Measurements from ENCODE around the gene COBL.

DNA sequence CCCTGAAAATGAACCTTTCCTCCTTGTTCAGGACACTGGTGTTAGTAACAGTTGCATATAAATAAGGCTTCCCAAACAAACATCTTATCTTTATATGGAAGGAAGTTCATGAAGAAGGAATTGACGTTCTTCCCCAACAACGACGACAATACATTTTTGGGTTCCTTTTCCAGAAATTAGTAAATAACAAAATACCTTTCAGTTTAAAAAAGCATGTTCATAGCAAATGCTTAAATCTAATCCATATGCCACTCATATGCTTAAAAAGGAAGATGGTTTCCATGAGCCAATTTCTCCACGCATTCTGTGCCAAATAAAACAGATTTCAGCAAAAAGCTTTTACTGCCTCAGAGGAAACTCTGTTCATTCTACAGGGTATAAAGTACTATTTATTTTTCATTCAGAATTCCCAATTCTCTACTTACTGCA, 182.6 kb downstream of the COBL start:
- TF ChIP-seq POLR2A (IDR thresholded peaks at IDR 0.05; ENCODE audit: low read depth, low read length): no peak
- TF ChIP-seq, protein P1, sequence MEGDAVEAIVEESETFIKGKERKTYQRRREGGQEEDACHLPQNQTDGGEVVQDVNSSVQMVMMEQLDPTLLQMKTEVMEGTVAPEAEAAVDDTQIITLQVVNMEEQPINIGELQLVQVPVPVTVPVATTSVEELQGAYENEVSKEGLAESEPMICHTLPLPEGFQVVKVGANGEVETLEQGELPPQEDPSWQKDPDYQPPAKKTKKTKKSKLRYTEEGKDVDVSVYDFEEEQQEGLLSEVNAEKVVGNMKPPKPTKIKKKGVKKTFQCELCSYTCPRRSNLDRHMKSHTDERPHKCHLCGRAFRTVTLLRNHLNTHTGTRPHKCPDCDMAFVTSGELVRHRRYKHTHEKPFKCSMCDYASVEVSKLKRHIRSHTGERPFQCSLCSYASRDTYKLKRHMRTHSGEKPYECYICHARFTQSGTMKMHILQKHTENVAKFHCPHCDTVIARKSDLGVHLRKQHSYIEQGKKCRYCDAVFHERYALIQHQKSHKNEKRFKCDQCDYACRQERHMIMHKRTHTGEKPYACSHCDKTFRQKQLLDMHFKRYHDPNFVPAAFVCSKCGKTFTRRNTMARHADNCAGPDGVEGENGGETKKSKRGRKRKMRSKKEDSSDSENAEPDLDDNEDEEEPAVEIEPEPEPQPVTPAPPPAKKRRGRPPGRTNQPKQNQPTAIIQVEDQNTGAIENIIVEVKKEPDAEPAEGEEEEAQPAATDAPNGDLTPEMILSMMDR (IDR thresholded peaks at IDR 0.05 in 2 of 3, conservative IDR thresholded peaks at IDR 0.05 in 1 of 3; ENCODE audit: control insufficient read depth in 2 of 3, extremely low read depth in 1 of 3, insufficient read depth in 1 of 3, low read depth in 3 of 3, low read length in 3 of 3): no peak
- no peak for TF ChIP-seq CREM (IDR thresholded peaks at IDR 0.05; ENCODE audit: low read depth)
- TF ChIP-seq, protein P2, sequence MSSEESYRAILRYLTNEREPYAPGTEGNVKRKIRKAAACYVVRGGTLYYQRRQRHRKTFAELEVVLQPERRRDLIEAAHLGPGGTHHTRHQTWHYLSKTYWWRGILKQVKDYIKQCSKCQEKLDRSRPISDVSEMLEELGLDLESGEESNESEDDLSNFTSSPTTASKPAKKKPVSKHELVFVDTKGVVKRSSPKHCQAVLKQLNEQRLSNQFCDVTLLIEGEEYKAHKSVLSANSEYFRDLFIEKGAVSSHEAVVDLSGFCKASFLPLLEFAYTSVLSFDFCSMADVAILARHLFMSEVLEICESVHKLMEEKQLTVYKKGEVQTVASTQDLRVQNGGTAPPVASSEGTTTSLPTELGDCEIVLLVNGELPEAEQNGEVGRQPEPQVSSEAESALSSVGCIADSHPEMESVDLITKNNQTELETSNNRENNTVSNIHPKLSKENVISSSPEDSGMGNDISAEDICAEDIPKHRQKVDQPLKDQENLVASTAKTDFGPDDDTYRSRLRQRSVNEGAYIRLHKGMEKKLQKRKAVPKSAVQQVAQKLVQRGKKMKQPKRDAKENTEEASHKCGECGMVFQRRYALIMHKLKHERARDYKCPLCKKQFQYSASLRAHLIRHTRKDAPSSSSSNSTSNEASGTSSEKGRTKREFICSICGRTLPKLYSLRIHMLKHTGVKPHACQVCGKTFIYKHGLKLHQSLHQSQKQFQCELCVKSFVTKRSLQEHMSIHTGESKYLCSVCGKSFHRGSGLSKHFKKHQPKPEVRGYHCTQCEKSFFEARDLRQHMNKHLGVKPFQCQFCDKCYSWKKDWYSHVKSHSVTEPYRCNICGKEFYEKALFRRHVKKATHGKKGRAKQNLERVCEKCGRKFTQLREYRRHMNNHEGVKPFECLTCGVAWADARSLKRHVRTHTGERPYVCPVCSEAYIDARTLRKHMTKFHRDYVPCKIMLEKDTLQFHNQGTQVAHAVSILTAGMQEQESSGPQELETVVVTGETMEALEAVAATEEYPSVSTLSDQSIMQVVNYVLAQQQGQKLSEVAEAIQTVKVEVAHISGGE (CRISPR knock-in tag; IDR thresholded peaks at IDR 0.05): no peak
- no peak for TF ChIP-seq EZH2 (IDR thresholded peaks at IDR 0.05; ENCODE audit: borderline replicate concordance, control insufficient read depth, low read depth, low read length)
- TF ChIP-seq RBBP5 (conservative IDR thresholded peaks at IDR 0.05): no peak
- TF ChIP-seq POLR2AphosphoS5 (IDR thresholded peaks at IDR 0.05; ENCODE audit: low read length): no peak
- TF ChIP-seq SP1 (IDR thresholded peaks at IDR 0.05; ENCODE audit: low read depth, low read length): no peak
- no peak for TF ChIP-seq HDAC2 (IDR thresholded peaks at IDR 0.05)
- no peak for TF ChIP-seq HDGF (IDR thresholded peaks at IDR 0.05)
- no peak for TF ChIP-seq TCF3 (IDR thresholded peaks at IDR 0.05; ENCODE audit: borderline replicate concordance, insufficient read depth, low read depth, low read length)
- TF ChIP-seq BMI1 (IDR thresholded peaks at IDR 0.05; ENCODE audit: borderline replicate concordance): no peak

Measured in GM12878 (cell line).